ENCODE measurements around the gene SCN2B. TPM values are rescaled to one million over a fixed set of nuclear protein-coding genes. Genes with fewer than 3 reads are reported as not detected.

The SCN2B gene
- total RNA-seq, 1 donor from 2014 or later: 0.05 TPM

- no peak for DNase-seq (ENCODE audit: low spot score, unreplicated experiment)
Observed at GRCh38 chr11:118212781-118213191, 36.3 kb upstream of the SCN2B start.

GRCh38 chr11:118212131-118212725 lies 35.8 kb upstream of the SCN2B start:
- H3K36me3 Mint-ChIP-seq (ENCODE audit: insufficient read depth): no peaks in the 10 kb centered on the region
- no peak for TF ChIP-seq CTCF (IDR thresholded peaks at IDR 0.05; ENCODE audit: unreplicated experiment)
- peaks cover 5% of the 10 kb centered on the region for H3K9me3 Mint-ChIP-seq (ENCODE audit: low read depth)
- H3K27ac Mint-ChIP-seq: no peak overlapping the region
- no peak for DNase-seq (ENCODE audit: low spot score, unreplicated experiment)
- H3K4me3 Mint-ChIP-seq (ENCODE audit: low read depth): no peak overlapping the region
- H3K27me3 Mint-ChIP-seq: no peaks in the 10 kb centered on the region
- H3K4me1 Mint-ChIP-seq (ENCODE audit: low read depth): peaks cover 21% of the 10 kb centered on the region

More at GRCh38 chr11:118212781-118213191, 36.3 kb upstream of the SCN2B start:
- Mint-ChIP-seq H3K4me1 (ENCODE audit: low read depth) (peaks cover 23% of the 10 kb centered on the region), H3K9me3 (ENCODE audit: low read depth) (peaks cover 5% of the 10 kb centered on the region), H3K27me3 (no peaks in the 10 kb centered on the region), H3K4me3 (ENCODE audit: low read depth) (no peak overlapping the region), H3K27ac (peak overlapping the region; percentile 2), H3K36me3 (ENCODE audit: insufficient read depth) (no peaks in the 10 kb centered on the region)
- no peak for TF ChIP-seq CTCF (IDR thresholded peaks at IDR 0.05; ENCODE audit: unreplicated experiment)

- Mint-ChIP-seq H3K27me3 (no peaks in the 10 kb centered on the region), H3K9me3 (ENCODE audit: low read depth) (peaks cover 5% of the 10 kb centered on the region), H3K4me1 (ENCODE audit: low read depth) (peaks cover 19% of the 10 kb centered on the region), H3K36me3 (ENCODE audit: insufficient read depth) (no peaks in the 10 kb centered on the region), H3K27ac (no peak overlapping the region), H3K4me3 (ENCODE audit: low read depth) (no peak overlapping the region)
- TF ChIP-seq CTCF (IDR thresholded peaks at IDR 0.05; ENCODE audit: unreplicated experiment): no peak
- no peak for DNase-seq (ENCODE audit: low spot score, unreplicated experiment)
Observed at GRCh38 chr11:118211006-118211405, 34.6 kb upstream of the SCN2B start.

- TF ChIP-seq CTCF (IDR thresholded peaks at IDR 0.05; ENCODE audit: unreplicated experiment): no peak
- H3K4me3 Mint-ChIP-seq (ENCODE audit: low read depth): no peak overlapping the region
- H3K27me3 Mint-ChIP-seq: no peaks in the 10 kb centered on the region
- no peak for DNase-seq (ENCODE audit: low spot score, unreplicated experiment)
- H3K27ac Mint-ChIP-seq: no peak overlapping the region
- no peaks in the 10 kb centered on the region for H3K36me3 Mint-ChIP-seq (ENCODE audit: insufficient read depth)
- H3K9me3 Mint-ChIP-seq (ENCODE audit: low read depth): peaks cover 5% of the 10 kb centered on the region
- peaks cover 19% of the 10 kb centered on the region for H3K4me1 Mint-ChIP-seq (ENCODE audit: low read depth)
Observed at GRCh38 chr11:118210323-118210722, 33.9 kb upstream of the SCN2B start.

GRCh38 chr11:118209033-118209432 lies 32.6 kb upstream of the SCN2B start:
- H3K4me3 Mint-ChIP-seq (ENCODE audit: low read depth): no peak overlapping the region
- no peak for DNase-seq (ENCODE audit: low spot score, unreplicated experiment)
- peaks cover 19% of the 10 kb centered on the region for H3K4me1 Mint-ChIP-seq (ENCODE audit: low read depth)
- H3K27ac Mint-ChIP-seq: no peak overlapping the region
- H3K36me3 Mint-ChIP-seq (ENCODE audit: insufficient read depth): no peaks in the 10 kb centered on the region
- H3K27me3 Mint-ChIP-seq: no peaks in the 10 kb centered on the region
- no peaks in the 10 kb centered on the region for H3K9me3 Mint-ChIP-seq (ENCODE audit: low read depth)
- no peak for TF ChIP-seq CTCF (IDR thresholded peaks at IDR 0.05; ENCODE audit: unreplicated experiment)

All from progenitor cell of endocrine pancreas (in vitro differentiated cells).